Caco-2 (cell line): ENCODE measurements around the gene CYP2D6. TPM values are rescaled to one million over a fixed set of nuclear protein-coding genes. Genes with fewer than 3 reads are reported as not detected.

Source experiments
- BruUV-seq: library from RNA; stranded (reverse); fragments of 400-500 nt; replicated peaks from 2 replicates; lab custom pipeline; 2021; lab: Mats Ljungman, UMichigan
- CTCF ChIA-PET: fragments of 300-600 bp; sonication (Branson Sonifier 250); formaldehyde crosslinking; loops from one replicate; lab custom pipeline; 2022; ENCODE audit warnings: antibody characterized with exemption; lab: Charles Lee
- POLR2A ChIA-PET: fragments of 300-600 bp; sonication (Branson Sonifier 250); formaldehyde crosslinking; loops from one replicate; lab custom pipeline; 2022; ENCODE audit warnings: antibody characterized with exemption; lab: Charles Lee
- DNase-seq, 2 experiments: peaks; one replicate each; pipeline versions ENCODE4 v3.0.0 to v3.0.0-alpha.2; 2020 to 2022
- H3K27me3 ChIP-seq: replicated peaks from 2 replicates; pipeline ENCODE4 v1.6.0; 2011; ENCODE audit warnings: low read length; ENCODE audit not compliant: control insufficient read depth, insufficient read depth
- H3K36me3 ChIP-seq: 2 replicates; pipeline ENCODE4 v1.5.1; 2011; ENCODE audit warnings: low read length; ENCODE audit not compliant: control insufficient read depth, insufficient read depth
- H3K4me1 ChIP-seq: fragments of 250-450 bp; sonication (Bioruptor Pico); 2 replicates; pipeline ENCODE4 v1.5.1; 2020; ENCODE audit warnings: mild to moderate bottlenecking
- H3K4me3 ChIP-seq: 2 replicates; pipeline ENCODE4 v1.5.1; 2011; ENCODE audit warnings: low read depth, mild to moderate bottlenecking, control low read depth, low read length
- H3K9me3 ChIP-seq: fragments of 250-450 bp; sonication (Bioruptor Pico); 2 replicates; pipeline ENCODE4 v1.5.1; 2020; ENCODE audit warnings: mild to moderate bottlenecking, moderate library complexity
- H3K27ac Mint-ChIP-seq: one replicate; pipeline ENCODE4 v1.8.0; 2022; ENCODE audit warnings: mixed read lengths; ENCODE audit not compliant: unreplicated experiment
- H3K27me3 Mint-ChIP-seq: one replicate; pipeline ENCODE4 v1.8.0; 2022; ENCODE audit warnings: mixed read lengths; ENCODE audit not compliant: insufficient read depth, unreplicated experiment
- H3K36me3 Mint-ChIP-seq: one replicate; pipeline ENCODE4 v1.8.0; 2022; ENCODE audit warnings: mild to moderate bottlenecking, mixed read lengths; ENCODE audit not compliant: insufficient read depth, unreplicated experiment
- H3K4me1 Mint-ChIP-seq: one replicate; pipeline ENCODE4 v1.8.0; 2022; ENCODE audit warnings: low read depth, mixed read lengths; ENCODE audit not compliant: unreplicated experiment
- H3K4me3 Mint-ChIP-seq: one replicate; pipeline ENCODE4 v1.8.0; 2022; ENCODE audit warnings: mild to moderate bottlenecking, moderate library complexity, mixed read lengths; ENCODE audit not compliant: unreplicated experiment
- H3K9me3 Mint-ChIP-seq: one replicate; pipeline ENCODE4 v1.8.0; 2022; ENCODE audit warnings: mixed read lengths; ENCODE audit not compliant: unreplicated experiment
- intact Hi-C: fragments of 100-400 bp; cut with micrococcal nuclease; formaldehyde crosslinking; loops from one replicate; pipeline ENCODE4 v1.10.0; 2022; ENCODE audit not compliant: unreplicated experiment
- total RNA-seq: library from RNA; stranded (reverse); gene quantifications from 2 replicates; pipeline ENCODE4 v1.2.3, GENCODE V29; 2022
- TF ChIP-seq, protein P1 (sequence below), 2 experiments: fragments of 200-600 bp in 1 of 2; IDR thresholded peaks; 1 replicate in 1 of 2; 2 replicates in 1 of 2; pipeline versions ENCODE4 v1.5.1 to v1.8.0; 2011 to 2022; ENCODE audit warnings: antibody characterized with exemption in 1 of 2, control low read depth in 1 of 2, inconsistent platforms in 1 of 2, low read depth in 1 of 2, low read length in 1 of 2, mild to moderate bottlenecking in 1 of 2, moderate library complexity in 1 of 2; ENCODE audit not compliant: insufficient read depth in 1 of 2, severe bottlenecking in 1 of 2, unreplicated experiment in 1 of 2

Gene CYP2D6
- total RNA-seq, 1 experiment from 2014 or later = 1.7 TPM

DNA sequence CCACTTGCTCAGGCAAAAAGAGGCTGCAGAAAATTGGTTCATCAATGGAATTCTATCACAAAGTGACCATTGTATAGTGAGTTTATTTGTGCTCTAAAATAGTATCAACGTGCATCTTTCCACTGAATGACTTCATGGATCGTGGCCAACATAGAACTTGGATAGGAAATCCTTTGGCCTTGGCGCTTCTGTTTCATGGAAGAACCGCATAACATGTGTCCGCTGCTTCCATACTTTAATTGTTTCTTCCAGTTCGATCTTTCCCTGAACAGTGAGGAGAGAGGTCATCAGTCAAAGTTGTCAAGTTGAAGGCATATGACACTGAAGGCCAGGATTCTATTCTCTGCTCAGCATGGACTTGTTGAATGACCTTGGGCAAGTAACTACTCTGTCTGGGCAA lies 44.6 kb downstream of the CYP2D6 start:
- Mint-ChIP-seq H3K27me3 (no peaks in the 10 kb centered on the region), H3K27ac (no peak overlapping the region), H3K9me3 (peaks cover 10% of the 10 kb centered on the region), H3K4me1 (peaks cover 10% of the 10 kb centered on the region), H3K4me3 (no peak overlapping the region), H3K36me3 (peaks cover 60% of the 10 kb centered on the region)
- Histone ChIP-seq H3K36me3 (peaks cover 2% of the 10 kb centered on the region; the same call in 1 of the 2 replicates), H3K27me3 (no peaks in the 10 kb centered on the region), H3K4me3 (no peak overlapping the region), H3K4me1 (no peaks in the 10 kb centered on the region), H3K9me3 (no peaks in the 10 kb centered on the region)
- ChIA-PET CTCF (no interaction called here), POLR2A (no interaction called here)
- no TSS peak for BruUV-seq
- no peak for DNase-seq
- TF ChIP-seq, protein P1, sequence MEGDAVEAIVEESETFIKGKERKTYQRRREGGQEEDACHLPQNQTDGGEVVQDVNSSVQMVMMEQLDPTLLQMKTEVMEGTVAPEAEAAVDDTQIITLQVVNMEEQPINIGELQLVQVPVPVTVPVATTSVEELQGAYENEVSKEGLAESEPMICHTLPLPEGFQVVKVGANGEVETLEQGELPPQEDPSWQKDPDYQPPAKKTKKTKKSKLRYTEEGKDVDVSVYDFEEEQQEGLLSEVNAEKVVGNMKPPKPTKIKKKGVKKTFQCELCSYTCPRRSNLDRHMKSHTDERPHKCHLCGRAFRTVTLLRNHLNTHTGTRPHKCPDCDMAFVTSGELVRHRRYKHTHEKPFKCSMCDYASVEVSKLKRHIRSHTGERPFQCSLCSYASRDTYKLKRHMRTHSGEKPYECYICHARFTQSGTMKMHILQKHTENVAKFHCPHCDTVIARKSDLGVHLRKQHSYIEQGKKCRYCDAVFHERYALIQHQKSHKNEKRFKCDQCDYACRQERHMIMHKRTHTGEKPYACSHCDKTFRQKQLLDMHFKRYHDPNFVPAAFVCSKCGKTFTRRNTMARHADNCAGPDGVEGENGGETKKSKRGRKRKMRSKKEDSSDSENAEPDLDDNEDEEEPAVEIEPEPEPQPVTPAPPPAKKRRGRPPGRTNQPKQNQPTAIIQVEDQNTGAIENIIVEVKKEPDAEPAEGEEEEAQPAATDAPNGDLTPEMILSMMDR (IDR thresholded peaks at IDR 0.05; ENCODE audit: insufficient read depth in 1 of 2, low read depth in 1 of 2, low read length in 1 of 2, severe bottlenecking in 1 of 2, unreplicated experiment in 1 of 2) = no peak
- intact Hi-C loops = no loop called here

DNA sequence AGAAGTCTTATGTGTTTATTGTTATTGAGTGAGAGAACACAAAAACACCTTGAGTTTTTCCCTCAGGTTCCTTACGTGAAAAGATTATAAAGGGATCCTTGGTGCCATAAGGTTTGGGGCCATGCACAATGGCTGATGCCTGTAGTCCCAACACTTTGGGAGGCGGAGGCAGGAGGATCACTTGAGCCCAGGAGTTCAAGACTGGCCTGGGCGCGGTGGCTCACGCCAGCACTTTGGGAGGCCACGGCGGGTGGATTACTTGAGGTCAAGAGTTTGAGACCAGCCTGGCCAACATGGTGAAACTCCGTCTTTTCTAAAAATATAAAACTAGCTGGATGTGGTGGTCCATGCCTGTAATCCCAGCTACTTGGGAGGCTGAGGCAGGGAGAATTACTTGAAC lies 45.7 kb downstream of the CYP2D6 start:
- Histone ChIP-seq H3K27me3 (no peaks in the 10 kb centered on the region), H3K9me3 (no peaks in the 10 kb centered on the region), H3K4me1 (no peaks in the 10 kb centered on the region), H3K4me3 (no peak overlapping the region), H3K36me3 (peaks cover 2% of the 10 kb centered on the region; the same call in 1 of the 2 replicates)
- intact Hi-C loops = no loop called here
- DNase-seq = no peak
- TF ChIP-seq, protein P1 (IDR thresholded peaks at IDR 0.05; ENCODE audit: insufficient read depth in 1 of 2, low read depth in 1 of 2, low read length in 1 of 2, severe bottlenecking in 1 of 2, unreplicated experiment in 1 of 2) = no peak
- ChIA-PET CTCF (interaction anchor here (0.6 kb wide), 1 partner anchor 612 kb away, joined by 3 read pairs; no protein-coding TSS in a partner anchor), POLR2A (no interaction called here)
- no peak overlapping the region for H3K4me3 Mint-ChIP-seq
- no peaks in the 10 kb centered on the region for H3K27me3 Mint-ChIP-seq
- H3K27ac Mint-ChIP-seq = no peak overlapping the region
- BruUV-seq = no TSS peak
- peaks cover 10% of the 10 kb centered on the region for H3K9me3 Mint-ChIP-seq
- peaks cover 14% of the 10 kb centered on the region for H3K4me1 Mint-ChIP-seq
- peaks cover 56% of the 10 kb centered on the region for H3K36me3 Mint-ChIP-seq

DNA sequence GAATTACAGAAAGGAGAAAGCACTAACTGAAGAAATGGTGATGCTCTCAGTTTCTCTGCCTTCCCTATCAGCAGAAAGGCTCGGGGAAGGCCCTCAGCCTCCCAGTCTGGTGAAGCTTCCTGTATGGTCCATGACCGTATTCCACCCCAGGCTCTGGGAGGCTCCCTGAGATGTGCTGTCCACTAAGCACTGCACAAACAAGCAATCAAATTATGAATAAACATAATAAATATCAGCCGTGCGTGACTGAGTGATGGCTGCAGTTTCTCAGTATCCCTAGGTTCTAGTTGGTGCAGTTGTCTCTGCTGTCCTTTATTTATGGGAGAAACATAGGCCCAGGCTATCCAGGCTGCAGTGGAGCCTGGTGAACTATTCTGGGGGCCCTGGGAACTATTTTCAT lies 47.5 kb downstream of the CYP2D6 start:
- ChIA-PET CTCF (no interaction called here), POLR2A (no interaction called here)
- no peaks in the 10 kb centered on the region for H3K27me3 Mint-ChIP-seq
- peaks cover 2% of the 10 kb centered on the region; the same call in 1 of the 2 replicates for H3K36me3 ChIP-seq
- no peak overlapping the region for H3K27ac Mint-ChIP-seq
- no peak overlapping the region for H3K4me3 ChIP-seq
- H3K36me3 Mint-ChIP-seq = peaks cover 53% of the 10 kb centered on the region
- no peaks in the 10 kb centered on the region for H3K9me3 ChIP-seq
- TF ChIP-seq, protein P1 (IDR thresholded peaks at IDR 0.05; ENCODE audit: insufficient read depth in 1 of 2, low read depth in 1 of 2, low read length in 1 of 2, severe bottlenecking in 1 of 2, unreplicated experiment in 1 of 2) = no peak
- no peaks in the 10 kb centered on the region for H3K27me3 ChIP-seq
- intact Hi-C loops = no loop called here
- no peaks in the 10 kb centered on the region for H3K9me3 Mint-ChIP-seq
- H3K4me3 Mint-ChIP-seq = no peak overlapping the region
- no peak for DNase-seq
- H3K4me1 Mint-ChIP-seq = peaks cover 5% of the 10 kb centered on the region
- H3K4me1 ChIP-seq = peaks cover 9% of the 10 kb centered on the region
- BruUV-seq = no TSS peak
